NCI-H460 (cell line): ENCODE data around the gene FAAP20. TPM values are rescaled to one million over a fixed set of nuclear protein-coding genes. Genes with fewer than 3 reads are reported as not detected.

ENCODE experiments used
- DNase-seq: peaks from one replicate; pipeline ENCODE4 v3.0.0-alpha.2; 2016; ENCODE audit warnings: low read depth; ENCODE audit errors: extremely low read depth
- polyA plus RNA-seq: library from polyadenylated mRNA; depleted of rRNA; stranded (reverse); fragments of >200 nt; gene quantifications from 2 replicates; pipeline ENCODE4 v1.2.3, GENCODE V29; 2014; cell fraction: nucleus; rRNA removed
- total RNA-seq: library from RNA; depleted of rRNA; stranded (reverse); fragments of >200 nt; shearing (Covaris generic); gene quantifications from 2 replicates; pipeline ENCODE4 v1.2.3, GENCODE V29; 2014; rRNA removed

Gene FAAP20
- total RNA-seq, result 29.1 and 39.3 TPM in 2 replicates
- polyA plus RNA-seq, result 50.3 and 57.6 TPM in 2 replicates

GRCh38 chr1:2194319-2194897, at the start of gene FAAP20:
Gene FAAP20, minus strand, starts transcription at chr1:2194772. Its CDS starts 23 bp downstream, at chr1:2194749.
- DNase-seq, result no peak

- DNase-seq, result no peak
These were observed 48.5 kb upstream of the FAAP20 start for GRCh38 chr1:2242814-2243725.

GRCh38 chr1:2241820-2242219, 47.2 kb upstream of the FAAP20 start:
- no peak for DNase-seq

GRCh38 chr1:2240270-2241156, 45.9 kb upstream of the FAAP20 start:
- DNase-seq, result no peak

GRCh38 chr1:2239384-2239985, 44.9 kb upstream of the FAAP20 start:
- no peak for DNase-seq

- DNase-seq, result no peak
These were observed 44.4 kb upstream of the FAAP20 start for GRCh38 chr1:2239013-2239370.

GRCh38 chr1:2238361-2239012, 43.9 kb upstream of the FAAP20 start:
- no peak for DNase-seq

GRCh38 chr1:2237773-2238172, 43.2 kb upstream of the FAAP20 start:
- DNase-seq, result no peak

GRCh38 chr1:2236695-2237677, 42.4 kb upstream of the FAAP20 start:
- DNase-seq, result no peak

- DNase-seq, result no peak
These were observed 40.9 kb upstream of the FAAP20 start for GRCh38 chr1:2235300-2235998.

- DNase-seq, result no peak
These were observed 40.2 kb upstream of the FAAP20 start for GRCh38 chr1:2234762-2235113.

GRCh38 chr1:2233997-2234761, 39.6 kb upstream of the FAAP20 start:
- DNase-seq, result peak; percentile 54

GRCh38 chr1:2233468-2233867, 38.9 kb upstream of the FAAP20 start:
- no peak for DNase-seq

- no peak for DNase-seq
These were observed 38.4 kb upstream of the FAAP20 start for GRCh38 chr1:2232916-2233438.

GRCh38 chr1:2232255-2232915, 37.8 kb upstream of the FAAP20 start:
- no peak for DNase-seq

- DNase-seq, result no peak
These were observed 37.1 kb upstream of the FAAP20 start for GRCh38 chr1:2231532-2232254.
